ENCODE results near the gene CDKAL1.

The CDKAL1 gene

GRCh38 chr6:20929283-20929682 is 395.0 kb downstream of the CDKAL1 start:
- Histone ChIP-seq H3K4ac (ENCODE audit: low read length) (no peak overlapping the region), H2AK5ac (ENCODE audit: low read depth, low read length) (no peak overlapping the region), H3K4me2 (ENCODE audit: insufficient read depth, low read length, poor library complexity, severe bottlenecking) (no peak overlapping the region), H3K23ac (ENCODE audit: low read depth, low read length, poor library complexity) (no peak overlapping the region), H2BK15ac (ENCODE audit: low read length) (no peak overlapping the region), H4K8ac (ENCODE audit: low read depth, low read length) (no peak overlapping the region), H3K36me3 (replicated peaks in 1 of 2; ENCODE audit: control insufficient read depth in 2 of 2, insufficient read depth in 2 of 2, low read length in 2 of 2) (no peaks in the 10 kb centered on the region), H3K14ac (ENCODE audit: low read length) (no peak overlapping the region), H3K27ac (replicated peaks; ENCODE audit: low read length) (no peak overlapping the region), H3K4me1 (ENCODE audit: control insufficient read depth in 2 of 2, insufficient read depth in 1 of 2, low read depth in 1 of 2, low read length in 2 of 2) (peaks cover 0 to 20% of the 10 kb centered on the region in 2 donors), H3K27me3 (ENCODE audit: control insufficient read depth in 3 of 3, insufficient read depth in 3 of 3, low read depth in 1 of 3, low read length in 3 of 3) (no peaks in the 10 kb centered on the region), H3K9ac (ENCODE audit: low read depth, low read length, poor library complexity) (no peak overlapping the region), H3K4me3 (ENCODE audit: low read length in 2 of 2) (no peak overlapping the region), H4K91ac (ENCODE audit: low read depth, low read length, poor library complexity) (no peak overlapping the region), H3K9me3 (replicated peaks in 1 of 2; ENCODE audit: control insufficient read depth in 2 of 2, insufficient read depth in 1 of 2, low read depth in 1 of 2, low read length in 2 of 2) (no peaks in the 10 kb centered on the region), H2AFZ (ENCODE audit: low read length) (no peak overlapping the region), H2BK120ac (ENCODE audit: low read depth, low read length) (no peak overlapping the region), H2BK5ac (ENCODE audit: low read length) (no peak overlapping the region), H3K79me1 (ENCODE audit: low read depth, low read length) (no peaks in the 10 kb centered on the region), H2BK12ac (ENCODE audit: low read length) (no peak overlapping the region), H3K18ac (ENCODE audit: low read length) (no peak overlapping the region)
- no CpG with 5 or more reads among the region's 4 CpGs for WGBS, 2 donors (ENCODE audit: extremely low coverage in 2 of 2, insufficient read length in 2 of 2, insufficient replicate concordance in 1 of 2)
- DNase-seq (ENCODE audit: low spot score) = no peak

- Histone ChIP-seq H3K14ac (ENCODE audit: low read length) (no peak overlapping the region), H3K27me3 (ENCODE audit: control insufficient read depth in 3 of 3, insufficient read depth in 3 of 3, low read depth in 1 of 3, low read length in 3 of 3) (no peaks in the 10 kb centered on the region), H3K4ac (ENCODE audit: low read length) (no peak overlapping the region), H3K9me3 (replicated peaks in 1 of 2; ENCODE audit: control insufficient read depth in 2 of 2, insufficient read depth in 1 of 2, low read depth in 1 of 2, low read length in 2 of 2) (no peaks in the 10 kb centered on the region), H3K27ac (replicated peaks; ENCODE audit: low read length) (no peak overlapping the region), H4K91ac (ENCODE audit: low read depth, low read length, poor library complexity) (no peak overlapping the region), H3K36me3 (replicated peaks in 1 of 2; ENCODE audit: control insufficient read depth in 2 of 2, insufficient read depth in 2 of 2, low read length in 2 of 2) (no peaks in the 10 kb centered on the region), H2AFZ (ENCODE audit: low read length) (no peak overlapping the region), H3K4me1 (ENCODE audit: control insufficient read depth in 2 of 2, insufficient read depth in 1 of 2, low read depth in 1 of 2, low read length in 2 of 2) (peaks cover 0 to 17% of the 10 kb centered on the region in 2 donors), H3K18ac (ENCODE audit: low read length) (no peak overlapping the region), H2BK5ac (ENCODE audit: low read length) (no peak overlapping the region), H3K79me1 (ENCODE audit: low read depth, low read length) (no peaks in the 10 kb centered on the region), H3K9ac (ENCODE audit: low read depth, low read length, poor library complexity) (no peak overlapping the region), H2AK5ac (ENCODE audit: low read depth, low read length) (no peak overlapping the region), H2BK120ac (ENCODE audit: low read depth, low read length) (no peak overlapping the region), H3K4me3 (ENCODE audit: low read length in 2 of 2) (no peak overlapping the region), H2BK15ac (ENCODE audit: low read length) (no peak overlapping the region), H3K4me2 (ENCODE audit: insufficient read depth, low read length, poor library complexity, severe bottlenecking) (no peak overlapping the region), H4K8ac (ENCODE audit: low read depth, low read length) (no peak overlapping the region), H3K23ac (ENCODE audit: low read depth, low read length, poor library complexity) (no peak overlapping the region), H2BK12ac (ENCODE audit: low read length) (no peak overlapping the region)
- WGBS, 2 donors (ENCODE audit: extremely low coverage in 2 of 2, insufficient read length in 2 of 2, insufficient replicate concordance in 1 of 2) = no CpG with 5 or more reads among the region's 3 CpGs
- no peak for DNase-seq (ENCODE audit: low spot score)
Observed at GRCh38 chr6:20931093-20931492, 396.8 kb downstream of the CDKAL1 start.

GRCh38 chr6:20931772-20932171 is 397.5 kb downstream of the CDKAL1 start:
- Histone ChIP-seq H3K4me3 (ENCODE audit: low read length in 2 of 2) (no peak overlapping the region), H3K27ac (replicated peaks; ENCODE audit: low read length) (no peak overlapping the region), H3K36me3 (replicated peaks in 1 of 2; ENCODE audit: control insufficient read depth in 2 of 2, insufficient read depth in 2 of 2, low read length in 2 of 2) (no peaks in the 10 kb centered on the region), H2BK5ac (ENCODE audit: low read length) (no peak overlapping the region), H3K27me3 (ENCODE audit: control insufficient read depth in 3 of 3, insufficient read depth in 3 of 3, low read depth in 1 of 3, low read length in 3 of 3) (no peaks in the 10 kb centered on the region), H3K9me3 (replicated peaks in 1 of 2; ENCODE audit: control insufficient read depth in 2 of 2, insufficient read depth in 1 of 2, low read depth in 1 of 2, low read length in 2 of 2) (no peaks in the 10 kb centered on the region), H3K23ac (ENCODE audit: low read depth, low read length, poor library complexity) (no peak overlapping the region), H2AFZ (ENCODE audit: low read length) (no peak overlapping the region), H3K9ac (ENCODE audit: low read depth, low read length, poor library complexity) (no peak overlapping the region), H3K4me1 (ENCODE audit: control insufficient read depth in 2 of 2, insufficient read depth in 1 of 2, low read depth in 1 of 2, low read length in 2 of 2) (peaks cover 0 to 12% of the 10 kb centered on the region in 2 donors), H4K91ac (ENCODE audit: low read depth, low read length, poor library complexity) (no peak overlapping the region), H3K14ac (ENCODE audit: low read length) (no peak overlapping the region), H2AK5ac (ENCODE audit: low read depth, low read length) (no peak overlapping the region), H3K4me2 (ENCODE audit: insufficient read depth, low read length, poor library complexity, severe bottlenecking) (no peak overlapping the region), H3K79me1 (ENCODE audit: low read depth, low read length) (no peaks in the 10 kb centered on the region), H3K18ac (ENCODE audit: low read length) (no peak overlapping the region), H3K4ac (ENCODE audit: low read length) (no peak overlapping the region), H2BK120ac (ENCODE audit: low read depth, low read length) (no peak overlapping the region), H2BK12ac (ENCODE audit: low read length) (no peak overlapping the region), H4K8ac (ENCODE audit: low read depth, low read length) (no peak overlapping the region), H2BK15ac (ENCODE audit: low read length) (no peak overlapping the region)
- no CpG with 5 or more reads among the region's 6 CpGs for WGBS, 2 donors (ENCODE audit: extremely low coverage in 2 of 2, insufficient read length in 2 of 2, insufficient replicate concordance in 1 of 2)
- no peak for DNase-seq (ENCODE audit: low spot score)

- Histone ChIP-seq H2BK12ac (ENCODE audit: low read length) (no peak overlapping the region), H3K4me3 (ENCODE audit: low read length in 2 of 2) (no peak overlapping the region), H3K27ac (replicated peaks; ENCODE audit: low read length) (no peak overlapping the region), H3K9me3 (replicated peaks in 1 of 2; ENCODE audit: control insufficient read depth in 2 of 2, insufficient read depth in 1 of 2, low read depth in 1 of 2, low read length in 2 of 2) (no peaks in the 10 kb centered on the region), H3K9ac (ENCODE audit: low read depth, low read length, poor library complexity) (no peak overlapping the region), H2BK15ac (ENCODE audit: low read length) (no peak overlapping the region), H3K4me1 (ENCODE audit: control insufficient read depth in 2 of 2, insufficient read depth in 1 of 2, low read depth in 1 of 2, low read length in 2 of 2) (peaks cover 0 to 7% of the 10 kb centered on the region in 2 donors), H2BK120ac (ENCODE audit: low read depth, low read length) (no peak overlapping the region), H3K79me1 (ENCODE audit: low read depth, low read length) (no peaks in the 10 kb centered on the region), H3K36me3 (replicated peaks in 1 of 2; ENCODE audit: control insufficient read depth in 2 of 2, insufficient read depth in 2 of 2, low read length in 2 of 2) (no peaks in the 10 kb centered on the region), H2AFZ (ENCODE audit: low read length) (no peak overlapping the region), H3K14ac (ENCODE audit: low read length) (no peak overlapping the region), H3K4me2 (ENCODE audit: insufficient read depth, low read length, poor library complexity, severe bottlenecking) (no peak overlapping the region), H2BK5ac (ENCODE audit: low read length) (no peak overlapping the region), H2AK5ac (ENCODE audit: low read depth, low read length) (no peak overlapping the region), H4K8ac (ENCODE audit: low read depth, low read length) (no peak overlapping the region), H3K18ac (ENCODE audit: low read length) (no peak overlapping the region), H4K91ac (ENCODE audit: low read depth, low read length, poor library complexity) (no peak overlapping the region), H3K23ac (ENCODE audit: low read depth, low read length, poor library complexity) (no peak overlapping the region), H3K4ac (ENCODE audit: low read length) (no peak overlapping the region), H3K27me3 (ENCODE audit: control insufficient read depth in 3 of 3, insufficient read depth in 3 of 3, low read depth in 1 of 3, low read length in 3 of 3) (no peaks in the 10 kb centered on the region)
- no CpG with 5 or more reads among the region's 5 CpGs for WGBS, 2 donors (ENCODE audit: extremely low coverage in 2 of 2, insufficient read length in 2 of 2, insufficient replicate concordance in 1 of 2)
- no peak for DNase-seq (ENCODE audit: low spot score)
Observed at GRCh38 chr6:20932284-20932683, 398.0 kb downstream of the CDKAL1 start.

All from neuronal stem cell (in vitro differentiated cells).